Activated naive CD4-positive, alpha-beta T cell treated with anti-CD3 and anti-CD28 coated beads, Interleukin-2, amount 50 U/mL, for 72 hours (primary cell): ENCODE results near the gene PFKFB4. TPM values are rescaled to one million over a fixed set of nuclear protein-coding genes. Genes with fewer than 3 reads are reported as not detected.
"Not testable (repeated sequence)": the region's sequence is repeated elsewhere in the genome, so short reads cannot be mapped to it uniquely, and the experiment has no call there.

Source experiments
- ATAC-seq, 2 donors: fragments of 150-1000 bp; cut with Tn5 transposase; 2 replicates each; pipeline ENCODE4 v1.10.0; 2021; ENCODE audit warnings: mild to moderate bottlenecking in 2 of 2, moderate library complexity in 2 of 2
- DNase-seq, 2 donors: peaks; one replicate each; pipeline ENCODE4 v3.0.0; 2021 to 2022; ENCODE audit warnings: low spot score in 2 of 2
- H3K27ac Mint-ChIP-seq, 2 donors: one replicate each; pipeline ENCODE4 v1.8.0; 2022; ENCODE audit warnings: mild to moderate bottlenecking in 2 of 2, mixed read lengths in 2 of 2
- H3K36me3 Mint-ChIP-seq, 2 donors: one replicate each; pipeline ENCODE4 v1.8.0; 2022; ENCODE audit warnings: mixed read lengths in 2 of 2
- H3K9me3 Mint-ChIP-seq, 2 donors: one replicate each; pipeline ENCODE4 v1.8.0; 2022; ENCODE audit warnings: mixed read lengths in 2 of 2
- total RNA-seq, 2 donors: library from RNA; stranded (reverse); gene quantifications; one replicate each; pipeline ENCODE4 v1.2.3, GENCODE V29; 2022

PFKFB4 gene
- total RNA-seq, 2 donors from 2014 or later, result 6.3 to 139 TPM

DNA sequence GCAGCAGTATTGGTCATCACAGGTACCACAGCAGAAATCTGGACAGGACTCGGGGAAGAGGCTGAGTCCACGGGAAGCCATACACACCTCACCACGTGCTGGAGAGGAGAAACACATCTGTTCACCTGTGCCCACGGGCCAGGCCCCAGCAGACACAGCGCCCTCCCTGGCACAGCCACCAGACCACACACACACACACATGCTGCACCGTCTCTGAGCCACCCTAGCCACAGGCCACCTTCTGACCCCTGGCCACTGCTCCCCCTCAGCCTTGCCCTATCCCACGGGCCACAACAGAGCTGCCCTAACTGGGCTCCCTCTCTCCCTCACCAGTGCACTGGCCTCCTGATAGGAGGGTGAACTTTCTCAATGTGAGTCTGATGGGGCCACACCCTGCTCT, 55.4 kb downstream of the PFKFB4 start:
- DNase-seq, result no peak
- H3K27ac Mint-ChIP-seq, result peak overlapping the region; percentile 69 to 88
- H3K36me3 Mint-ChIP-seq, result peaks cover 6 to 13% of the 10 kb centered on the region in 2 donors
- no peak for ATAC-seq
- H3K9me3 Mint-ChIP-seq, result no peaks in the 10 kb centered on the region

DNA sequence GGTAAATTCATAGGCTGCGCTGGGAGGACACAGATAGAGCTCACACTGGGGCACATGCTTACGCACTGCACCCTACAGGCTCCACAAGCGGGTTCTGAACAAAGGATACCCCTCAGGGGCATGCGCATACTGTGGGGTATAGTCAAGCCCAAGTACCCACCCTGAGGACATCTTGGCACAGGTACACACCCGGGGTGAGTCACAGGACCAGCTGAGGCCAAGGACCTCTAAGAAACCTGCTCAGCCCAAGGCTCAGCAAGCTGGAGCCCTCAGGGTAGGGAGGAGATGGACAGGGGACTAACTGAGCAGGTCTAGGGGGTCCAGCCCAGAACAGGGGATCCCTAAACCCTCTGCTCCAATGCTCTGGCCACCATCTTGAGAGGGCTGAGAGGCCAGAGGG, 55.9 kb downstream of the PFKFB4 start:
- peaks cover 6 to 13% of the 10 kb centered on the region in 2 donors for H3K36me3 Mint-ChIP-seq
- ATAC-seq (no peak), DNase-seq (no peak)
- H3K9me3 Mint-ChIP-seq, result no peaks in the 10 kb centered on the region
- peak overlapping the region in 1 of 2 donors; percentile 88 for H3K27ac Mint-ChIP-seq

DNA sequence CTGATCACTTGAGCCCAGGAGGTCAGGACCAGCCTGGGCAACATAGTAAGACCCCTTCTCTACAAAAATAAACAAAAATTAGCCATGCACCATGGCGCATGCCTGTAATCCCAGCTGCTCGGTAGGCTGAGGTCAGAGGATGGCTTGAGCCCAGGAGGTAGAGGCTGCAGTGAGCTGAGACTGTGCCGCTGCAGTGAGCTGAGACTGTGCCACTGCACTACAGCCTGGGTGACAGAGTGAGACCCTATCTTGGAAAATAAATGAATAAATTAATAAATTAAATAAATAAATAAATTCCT, 63.5 kb downstream of the PFKFB4 start:
- ATAC-seq (no peak), DNase-seq (no peak)
- no peak overlapping the region for H3K27ac Mint-ChIP-seq
- peaks cover 2 to 7% of the 10 kb centered on the region in 2 donors for H3K36me3 Mint-ChIP-seq
- no peaks in the 10 kb centered on the region for H3K9me3 Mint-ChIP-seq

DNA sequence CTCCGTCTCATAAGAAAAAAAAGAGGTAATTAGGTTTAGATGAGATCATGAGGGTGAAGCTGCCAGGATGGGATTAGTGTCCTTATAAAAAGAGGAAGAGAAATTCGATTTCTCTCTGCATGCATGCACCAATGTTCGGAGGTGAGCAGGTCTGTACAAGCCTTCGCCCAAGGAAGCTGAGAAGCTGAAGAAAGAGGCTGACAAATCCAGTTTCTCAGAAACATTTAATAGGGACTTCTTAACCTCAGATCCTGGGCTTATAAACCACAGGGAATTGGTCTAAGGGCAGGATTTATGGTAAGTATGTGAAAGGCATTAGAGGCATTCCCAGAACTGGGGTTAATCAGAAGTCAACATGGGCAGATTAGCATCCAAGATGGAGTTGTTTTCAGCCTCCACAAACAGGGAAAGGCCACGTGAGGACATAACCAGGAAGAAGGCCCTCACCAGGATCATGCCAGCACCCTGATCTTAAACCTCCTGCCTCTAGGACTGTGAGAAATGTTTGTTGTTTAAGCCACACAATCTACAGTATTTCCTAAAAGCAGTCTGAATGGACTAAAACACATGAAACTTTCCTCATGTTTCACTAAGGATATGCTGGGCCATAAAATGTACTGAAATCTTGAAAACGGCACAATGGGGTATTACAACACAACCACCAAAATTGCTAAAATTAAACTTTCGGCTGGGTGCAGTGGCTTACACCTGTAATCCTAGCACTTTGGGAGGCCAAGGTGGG, 64.0 kb downstream of the PFKFB4 start:
- Mint-ChIP-seq H3K9me3 (no peaks in the 10 kb centered on the region), H3K27ac (no peak overlapping the region), H3K36me3 (peaks cover 0 to 2% of the 10 kb centered on the region in 2 donors)
- ATAC-seq (no peak), DNase-seq (no peak)

DNA sequence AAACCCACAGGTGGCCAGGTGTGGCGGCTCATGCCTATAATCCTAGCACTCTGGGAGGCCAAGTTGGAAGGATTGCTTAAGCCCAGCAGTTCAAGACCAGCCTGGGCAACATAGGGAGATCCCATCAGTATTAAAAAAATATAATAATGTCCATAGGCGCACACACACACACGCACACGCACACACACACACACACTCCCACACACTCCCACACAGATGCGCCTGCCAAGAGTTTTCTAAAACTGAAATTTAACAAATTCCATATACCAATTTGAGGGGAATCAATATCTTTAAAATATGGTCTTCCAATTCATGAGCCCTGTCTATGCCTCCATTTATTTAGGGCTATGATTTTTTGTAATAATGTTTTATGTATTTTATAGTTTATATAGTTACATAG, 69.7 kb downstream of the PFKFB4 start:
- H3K27ac Mint-ChIP-seq, result no peak overlapping the region
- no peak for ATAC-seq
- no peak for DNase-seq
- H3K36me3 Mint-ChIP-seq, result no peaks in the 10 kb centered on the region
- no peaks in the 10 kb centered on the region for H3K9me3 Mint-ChIP-seq

DNA sequence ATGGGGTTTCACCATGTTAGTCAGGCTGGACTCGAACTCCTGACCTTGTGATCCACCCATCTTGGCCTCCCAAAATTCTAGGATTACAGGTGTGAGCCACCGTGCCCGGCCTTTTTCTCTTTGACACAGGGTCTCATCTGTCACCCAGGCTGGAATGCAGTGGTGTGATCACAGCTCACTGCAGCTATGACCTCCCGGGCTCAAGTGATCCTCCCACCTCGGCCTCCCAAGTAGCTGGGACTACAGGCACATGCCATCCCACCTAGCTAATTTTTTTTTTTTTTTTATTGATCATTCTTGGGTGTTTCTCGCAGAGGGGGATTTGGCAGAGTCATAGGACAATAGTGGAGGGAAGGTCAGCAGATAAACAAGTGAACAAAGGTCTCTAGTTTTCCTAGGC, 73.8 kb downstream of the PFKFB4 start:
- ATAC-seq, H3K27ac Mint-ChIP-seq, DNase-seq, H3K36me3 Mint-ChIP-seq, H3K9me3 Mint-ChIP-seq: not testable (repeated sequence)

DNA sequence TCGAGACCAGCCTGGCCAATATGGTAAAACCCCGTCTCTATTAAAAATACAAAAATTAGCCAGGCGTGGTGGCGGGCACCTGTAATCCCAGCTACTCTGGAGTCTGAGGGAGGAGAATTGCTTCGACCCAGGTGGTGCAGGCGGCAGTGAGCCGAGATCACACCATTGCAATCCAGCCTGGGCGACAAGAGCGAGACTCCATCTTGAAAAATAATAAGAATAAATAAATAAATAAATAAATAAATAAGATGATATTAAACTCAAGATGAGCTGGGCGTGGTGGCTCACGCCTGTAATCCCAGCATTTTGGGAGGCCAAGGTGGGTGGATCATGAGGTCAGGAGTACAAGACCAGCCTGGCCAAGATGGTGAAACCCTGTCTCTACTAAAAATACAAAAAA, 75.7 kb downstream of the PFKFB4 start:
- not testable (repeated sequence) for H3K36me3 Mint-ChIP-seq, H3K27ac Mint-ChIP-seq, ATAC-seq, DNase-seq, H3K9me3 Mint-ChIP-seq

DNA sequence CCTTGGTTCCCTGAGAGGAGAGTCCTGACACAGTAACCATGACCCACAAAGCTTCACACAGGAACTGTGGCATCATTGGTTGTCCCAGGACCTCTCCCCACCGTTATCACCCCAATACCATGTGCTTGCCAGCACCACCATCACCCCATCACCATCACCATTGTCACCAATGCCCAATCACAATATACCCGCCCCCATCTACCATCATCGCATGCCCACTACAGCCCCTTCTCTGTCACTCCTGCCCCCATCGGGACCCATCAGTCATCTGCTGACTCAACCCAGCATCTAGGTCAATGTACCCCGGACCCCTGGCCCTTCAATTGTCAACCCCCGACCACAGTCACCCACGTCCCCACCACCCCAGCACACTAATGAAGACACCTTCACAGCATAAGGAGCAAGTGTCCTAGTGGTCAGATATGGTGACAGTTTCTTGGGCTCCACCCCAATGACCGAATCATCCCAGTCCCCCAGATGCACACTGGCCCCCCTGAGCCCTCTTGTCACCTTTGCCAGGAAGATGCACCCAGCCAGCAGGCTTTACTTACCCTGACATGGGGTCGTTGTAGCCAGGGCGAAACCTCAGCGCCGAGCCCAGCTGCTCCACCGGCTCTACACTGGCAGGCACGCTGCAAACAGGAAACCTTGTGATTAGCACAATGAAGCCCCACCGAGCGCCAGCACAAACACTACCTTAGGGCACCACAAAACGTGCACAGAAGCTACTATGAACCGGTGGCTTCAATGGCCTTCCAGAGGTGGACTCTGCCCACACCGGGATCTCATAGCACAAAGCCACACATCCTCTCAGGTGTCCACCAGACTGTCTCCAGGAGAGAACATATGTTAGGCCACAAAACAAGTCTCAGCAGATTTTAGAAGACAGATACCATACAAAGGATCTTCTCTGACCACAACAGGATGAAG, 77.7 kb downstream of the PFKFB4 start:
- Mint-ChIP-seq H3K9me3 (no peaks in the 10 kb centered on the region), H3K27ac (peak overlapping the region; percentile 89 to 93), H3K36me3 (peaks cover 0 to 14% of the 10 kb centered on the region in 2 donors)
- DNase-seq, result peak in 1 of 2 donors; percentile 47
- ATAC-seq, result peak; percentile 79 to 85

DNA sequence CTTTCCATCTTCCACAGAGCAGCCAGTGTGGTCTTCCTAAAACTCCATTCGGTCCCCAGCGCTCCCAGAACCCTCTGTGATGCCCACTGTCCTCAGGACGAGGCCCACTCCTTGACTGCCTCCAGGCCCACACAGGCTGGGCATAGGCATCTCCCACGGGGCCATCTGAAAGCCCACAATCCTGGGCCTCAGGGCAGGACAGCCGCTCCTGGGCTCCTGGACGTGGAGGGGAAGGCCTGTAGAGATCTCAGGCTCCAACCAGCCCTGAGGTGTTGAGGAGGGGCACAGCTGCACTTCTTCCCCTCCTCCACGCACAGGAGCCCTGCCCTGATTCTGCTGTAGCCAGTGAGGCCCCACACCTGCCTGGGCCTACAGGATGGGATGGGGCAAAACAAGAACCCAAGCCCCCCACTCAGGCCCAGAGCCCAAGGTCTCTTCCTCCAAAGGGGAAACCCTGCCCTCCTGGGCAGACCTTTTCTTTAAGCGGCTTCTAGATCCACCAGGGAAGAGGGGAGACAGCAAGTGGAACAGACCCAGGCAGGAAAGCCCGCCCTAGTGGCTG, 78.6 kb downstream of the PFKFB4 start:
- peaks cover 0 to 14% of the 10 kb centered on the region in 2 donors for H3K36me3 Mint-ChIP-seq
- no peak for ATAC-seq

DNA sequence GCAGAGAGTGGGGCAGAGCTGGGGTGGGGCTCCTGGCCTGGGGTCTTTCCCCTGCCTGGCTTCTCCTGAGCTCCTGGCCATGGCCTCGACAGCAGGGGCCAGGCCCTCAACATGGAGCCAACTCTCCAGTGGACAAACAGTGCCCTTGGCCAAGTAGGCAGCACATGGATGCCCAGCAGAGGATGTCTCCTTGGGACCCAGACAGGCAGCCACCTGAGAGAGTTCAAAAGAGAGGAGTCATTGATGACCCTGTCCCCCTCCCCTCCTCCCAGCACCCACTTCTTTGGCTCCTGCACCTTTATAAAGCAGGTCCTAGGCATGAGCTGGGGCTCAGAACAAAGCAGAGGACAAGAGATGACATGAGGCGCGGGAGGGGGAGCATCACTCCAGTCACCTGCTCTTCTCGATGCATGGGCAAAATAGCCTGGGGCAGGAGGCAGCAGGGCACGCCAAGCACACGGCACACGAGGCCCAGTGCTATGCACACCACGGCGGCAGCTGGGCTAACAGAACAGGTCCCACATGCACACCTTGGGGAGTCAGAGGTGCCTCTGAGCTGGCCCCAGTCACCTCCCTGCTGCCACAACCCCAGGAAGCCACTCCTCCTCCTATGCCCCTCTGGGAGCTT, 80.1 kb downstream of the PFKFB4 start:
- peak overlapping the region in 1 of 2 donors; percentile 65 for H3K27ac Mint-ChIP-seq
- DNase-seq, result no peak
- peaks cover 0 to 14% of the 10 kb centered on the region in 2 donors for H3K36me3 Mint-ChIP-seq
- ATAC-seq, result no peak
- H3K9me3 Mint-ChIP-seq, result no peaks in the 10 kb centered on the region

More for the DNA sequence above, 78.6 kb downstream of the PFKFB4 start:
- Mint-ChIP-seq H3K27ac (peak overlapping the region; percentile 78 to 89), H3K9me3 (no peaks in the 10 kb centered on the region)
- no peak for DNase-seq

DNA sequence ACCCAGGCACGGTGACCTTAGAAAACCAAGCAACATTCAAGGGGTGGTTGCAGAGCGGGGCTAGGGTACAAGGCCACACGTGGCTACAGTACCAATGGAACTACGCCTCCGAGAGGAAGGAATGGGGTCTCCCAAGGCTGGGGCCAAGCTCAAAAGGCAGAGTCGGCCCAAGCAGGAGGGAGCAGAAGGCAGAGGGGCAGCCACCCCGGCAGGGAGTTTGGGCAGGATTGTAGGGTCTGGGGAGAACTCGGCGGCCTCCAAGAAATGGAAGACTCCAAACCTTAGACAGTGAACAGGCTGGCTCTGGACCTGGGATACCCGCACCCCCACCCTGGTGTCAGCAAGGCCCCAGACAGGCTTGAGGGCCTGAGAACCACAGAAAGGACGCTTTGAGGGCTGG, 81.4 kb downstream of the PFKFB4 start:
- no peaks in the 10 kb centered on the region for H3K9me3 Mint-ChIP-seq
- peak overlapping the region in 1 of 2 donors; percentile 65 for H3K27ac Mint-ChIP-seq
- peaks cover 0 to 14% of the 10 kb centered on the region in 2 donors for H3K36me3 Mint-ChIP-seq

DNA sequence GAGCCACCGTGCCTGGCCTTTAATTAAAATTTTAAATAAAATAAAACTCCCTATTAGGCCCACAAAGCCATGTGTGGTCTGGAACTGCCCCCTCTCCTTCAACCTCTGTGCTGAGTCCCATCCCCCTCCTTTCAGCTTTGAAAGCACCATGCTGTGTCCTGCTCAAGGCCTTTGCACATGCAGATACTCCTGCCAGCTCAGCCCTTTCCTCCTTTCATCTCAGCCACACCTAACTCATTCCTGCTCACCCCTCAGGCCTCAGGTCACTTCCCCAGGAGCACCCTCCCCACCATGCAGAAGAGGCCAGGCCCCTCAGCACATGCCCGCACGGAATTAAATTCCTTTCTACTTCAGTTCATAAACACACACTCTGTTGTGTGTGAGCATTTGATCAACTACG, 82.0 kb downstream of the PFKFB4 start:
- no peaks in the 10 kb centered on the region for H3K9me3 Mint-ChIP-seq

More for the DNA sequence above, 81.4 kb downstream of the PFKFB4 start:
- ATAC-seq (no peak), DNase-seq (no peak)

DNA sequence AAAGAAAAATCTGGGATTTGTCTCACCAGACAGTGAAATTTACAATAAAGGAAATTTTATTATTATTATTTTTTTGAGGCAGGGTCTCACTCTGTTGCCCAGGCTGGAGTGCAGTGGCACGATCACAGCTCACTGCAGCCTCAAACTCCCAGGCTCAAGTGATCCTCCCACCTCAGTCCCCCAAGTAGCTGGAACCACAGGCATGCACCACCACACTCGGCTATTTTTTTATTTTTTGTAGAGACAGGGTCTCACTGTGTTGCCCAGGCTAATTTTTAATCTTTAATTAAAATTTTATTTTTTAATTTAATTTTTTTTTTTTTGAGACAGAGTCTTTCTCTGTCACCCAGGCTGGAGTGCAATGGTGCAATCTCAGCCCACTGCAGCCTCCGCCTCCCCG, 82.6 kb downstream of the PFKFB4 start:
- H3K36me3 Mint-ChIP-seq, result peaks cover 0 to 22% of the 10 kb centered on the region in 2 donors
- not testable (repeated sequence) for DNase-seq, ATAC-seq, H3K9me3 Mint-ChIP-seq
- peak overlapping the region in 1 of 2 donors; percentile 98 for H3K27ac Mint-ChIP-seq

More for the DNA sequence above, 82.0 kb downstream of the PFKFB4 start:
- no peak for ATAC-seq
- no peak for DNase-seq
- Mint-ChIP-seq H3K36me3 (peaks cover 0 to 16% of the 10 kb centered on the region in 2 donors), H3K27ac (peak overlapping the region; percentile 65 to 91)

DNA sequence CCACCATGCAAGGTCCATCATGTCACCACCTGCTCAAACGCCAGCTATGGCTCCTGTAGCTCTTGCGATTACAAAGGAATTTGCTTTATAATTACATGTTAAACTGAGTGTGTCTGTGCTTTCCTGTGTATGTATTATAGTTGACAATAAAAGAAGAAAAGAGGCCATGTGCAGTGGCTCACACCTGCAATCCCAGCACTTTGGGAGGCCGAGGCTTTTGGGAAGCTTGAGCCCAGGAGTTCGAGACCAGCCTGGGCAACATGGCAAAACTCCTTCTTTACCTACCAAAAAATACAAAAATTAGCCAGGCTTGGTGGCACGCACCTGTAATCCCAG, 83.0 kb downstream of the PFKFB4 start:
- H3K36me3 Mint-ChIP-seq, result peaks cover 0 to 23% of the 10 kb centered on the region in 2 donors
- ATAC-seq (no peak), DNase-seq (no peak)
- H3K27ac Mint-ChIP-seq, result peak overlapping the region; percentile 94 to 98
- H3K9me3 Mint-ChIP-seq, result no peaks in the 10 kb centered on the region

DNA sequence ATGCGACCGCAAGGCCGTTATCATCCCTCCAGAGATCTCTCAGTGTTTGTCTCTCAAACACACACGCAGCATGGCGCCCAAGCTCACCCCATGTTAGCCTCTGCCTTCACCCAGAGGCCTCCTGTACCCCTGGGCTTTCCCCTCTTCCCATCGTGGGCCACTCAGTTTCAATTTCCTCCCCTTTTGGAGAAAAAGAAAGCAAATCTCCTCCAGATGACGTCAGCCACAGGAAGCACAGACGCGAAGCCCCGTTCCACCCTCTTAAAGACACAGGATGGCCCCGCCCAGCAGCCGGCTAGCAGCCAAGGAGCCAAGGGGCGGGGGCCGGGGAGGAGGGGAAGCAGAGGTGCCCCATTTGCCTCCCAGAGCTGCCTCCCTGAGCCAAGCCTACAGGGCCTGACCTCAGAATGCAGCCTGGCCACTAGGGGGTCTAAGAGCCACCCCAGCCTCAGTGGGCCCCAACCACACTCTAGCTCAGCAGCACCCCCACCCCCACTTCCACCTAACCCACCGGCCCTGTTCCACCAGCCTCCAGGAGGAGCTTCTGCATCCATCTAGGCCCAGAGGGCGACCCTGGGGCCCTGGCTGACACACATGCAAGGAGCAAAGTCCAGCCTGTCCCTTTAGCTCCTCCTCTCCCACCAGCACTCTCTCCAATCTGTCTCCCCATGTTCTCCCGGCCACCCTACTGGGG, 83.5 kb downstream of the PFKFB4 start:
- Mint-ChIP-seq H3K27ac (peak overlapping the region; percentile 94 to 98), H3K36me3 (peaks cover 0 to 26% of the 10 kb centered on the region in 2 donors), H3K9me3 (no peaks in the 10 kb centered on the region)
- peak; percentile 92 to 93 for DNase-seq
- peak; percentile 89 to 91 for ATAC-seq

DNA sequence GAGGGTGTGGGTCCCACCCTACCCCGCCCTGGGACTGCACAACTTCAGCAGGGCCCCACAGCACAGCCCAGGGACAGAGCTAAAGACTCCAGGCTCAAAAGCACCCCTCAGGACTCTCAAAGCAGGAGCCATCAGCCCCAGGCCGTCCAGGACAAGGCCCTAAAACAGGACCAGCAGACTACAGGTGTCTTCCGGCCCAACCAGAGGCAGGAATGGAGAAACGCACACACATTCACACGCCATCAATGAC, 84.0 kb downstream of the PFKFB4 start:
- DNase-seq, result no peak
- peak overlapping the region; percentile 94 to 98 for H3K27ac Mint-ChIP-seq
- no peaks in the 10 kb centered on the region for H3K9me3 Mint-ChIP-seq
- peaks cover 5 to 31% of the 10 kb centered on the region in 2 donors for H3K36me3 Mint-ChIP-seq
- ATAC-seq, result no peak
